Endodermal cell (in vitro differentiated cells): ENCODE results near the gene MGLL. TPM values are rescaled to one million over a fixed set of nuclear protein-coding genes. Genes with fewer than 3 reads are reported as not detected.

Experiments
- DNase-seq: peaks from one replicate; pipeline ENCODE4 v3.0.0-alpha.2; 2017
- H3K27ac ChIP-seq: 2 replicates; pipeline ENCODE4 v1.5.1; 2013; ENCODE audit warnings: mild to moderate bottlenecking, low read depth, low read length, moderate library complexity
- H3K27me3 ChIP-seq: 2 replicates; pipeline ENCODE4 v1.6.1; 2013; ENCODE audit warnings: mild to moderate bottlenecking, low read length, moderate library complexity; ENCODE audit not compliant: insufficient read depth, control insufficient read depth, poor library complexity, severe bottlenecking
- H3K36me3 ChIP-seq: 2 replicates; pipeline ENCODE4 v1.7.0; 2013; ENCODE audit warnings: mild to moderate bottlenecking, low read length, moderate library complexity; ENCODE audit not compliant: control insufficient read depth, insufficient read depth
- H3K4me1 ChIP-seq: one replicate; pipeline ENCODE4 v1.7.0; 2013; ENCODE audit warnings: low read length; ENCODE audit not compliant: control insufficient read depth, insufficient read depth
- H3K4me3 ChIP-seq: 2 replicates; pipeline ENCODE4 v1.5.1; 2013; ENCODE audit warnings: mild to moderate bottlenecking, low read length, moderate library complexity
- H3K9ac ChIP-seq: 2 replicates; pipeline ENCODE4 v1.6.1; 2013; ENCODE audit warnings: mild to moderate bottlenecking, low read length, moderate library complexity; ENCODE audit not compliant: poor library complexity, severe bottlenecking; ENCODE audit errors: extremely low read depth
- H3K9me3 ChIP-seq: 2 replicates; pipeline ENCODE4 v1.6.1; 2013; ENCODE audit warnings: mild to moderate bottlenecking, low read length, moderate library complexity; ENCODE audit not compliant: control insufficient read depth
- H3K27ac Mint-ChIP-seq: 2 replicates; pipeline ENCODE4 v1.8.0; 2020; ENCODE audit warnings: mixed read lengths
- H3K27me3 Mint-ChIP-seq: 2 replicates; pipeline ENCODE4 v1.8.0; 2021; ENCODE audit warnings: mild to moderate bottlenecking, mixed read lengths; ENCODE audit not compliant: insufficient read depth
- H3K36me3 Mint-ChIP-seq: 2 replicates; pipeline ENCODE4 v1.8.0; 2020; ENCODE audit warnings: low read depth, mixed read lengths
- H3K4me1 Mint-ChIP-seq: 2 replicates; pipeline ENCODE4 v1.8.0; 2020; ENCODE audit warnings: mixed read lengths
- H3K4me3 Mint-ChIP-seq: 2 replicates; pipeline ENCODE4 v1.8.0; 2020; ENCODE audit warnings: mild to moderate bottlenecking, moderate library complexity, mixed read lengths
- H3K9me3 Mint-ChIP-seq: 2 replicates; pipeline ENCODE4 v1.8.0; 2020; ENCODE audit warnings: mild to moderate bottlenecking, mixed read lengths
- CTCF ChIP-seq: fragments of 200-600 bp; sonication (generic); conservative IDR thresholded peaks from 2 replicates; pipeline ENCODE4 v1.5.0; 2021; ENCODE audit warnings: antibody characterized with exemption, mild to moderate bottlenecking
- WGBS, 2 experiments: methylation state at CpG; one replicate each; pipeline versions ENCODE4 v1.1.5 to v1.1.7; 2013; ENCODE audit warnings: missing lambda C conversion rate in 2 of 2, mixed read lengths in 1 of 2; ENCODE audit not compliant: insufficient coverage in 1 of 2, insufficient read length in 1 of 2; 5-methylcytosine and 5-hydroxymethylcytosine counted together
- total RNA-seq, 2 donors: library from RNA; stranded (reverse); fragmentation: NEBNext Ultra II Directional in 1 of 2; extraction: Animal tissue kit (Norgen Biotek cat#: 25700) in 1 of 2; gene quantifications; 2 replicates in 1 of 2; 3 replicates in 1 of 2; pipeline ENCODE4 v1.2.1, GENCODE V29; 2021

MGLL gene
- total RNA-seq, 2 donors from 2014 or later = 0.22 TPM; not detected in 1

- Mint-ChIP-seq H3K27ac (no peak overlapping the region), H3K36me3 (no peaks in the 10 kb centered on the region), H3K9me3 (peaks cover 17% of the 10 kb centered on the region), H3K27me3 (peaks cover 4% of the 10 kb centered on the region), H3K4me1 (no peaks in the 10 kb centered on the region), H3K4me3 (no peak overlapping the region)
- 90% methylated on average over 1 of the region's 1 CpG; no CpG with 5 or more reads in 1 of the 2 experiments for WGBS, 2 experiments
- DNase-seq = no peak
- H3K27ac ChIP-seq = no peak overlapping the region
- no peak for TF ChIP-seq CTCF
- H3K4me1 ChIP-seq = no peaks in the 10 kb centered on the region
- H3K27me3 ChIP-seq = no peaks in the 10 kb centered on the region
- no peak overlapping the region for H3K9ac ChIP-seq
- peaks cover 12% of the 10 kb centered on the region for H3K9me3 ChIP-seq
- H3K36me3 ChIP-seq = no peaks in the 10 kb centered on the region
- H3K4me3 ChIP-seq = no peak overlapping the region
Measured at GRCh38 chr3:127767126-127767525, 55.2 kb downstream of the MGLL start.

- Histone ChIP-seq H3K27me3 (no peaks in the 10 kb centered on the region), H3K4me1 (no peaks in the 10 kb centered on the region), H3K9me3 (peaks cover 12% of the 10 kb centered on the region), H3K36me3 (no peaks in the 10 kb centered on the region), H3K27ac (no peak overlapping the region), H3K4me3 (no peak overlapping the region), H3K9ac (no peak overlapping the region)
- no peaks in the 10 kb centered on the region for H3K36me3 Mint-ChIP-seq
- 90 to 93% methylated on average over 6 to 7 of the region's 7 CpGs for WGBS, 2 experiments
- no peaks in the 10 kb centered on the region for H3K4me1 Mint-ChIP-seq
- no peak for DNase-seq
- H3K27ac Mint-ChIP-seq = no peak overlapping the region
- peaks cover 4% of the 10 kb centered on the region for H3K27me3 Mint-ChIP-seq
- TF ChIP-seq CTCF = no peak
- H3K4me3 Mint-ChIP-seq = no peak overlapping the region
- H3K9me3 Mint-ChIP-seq = peaks cover 17% of the 10 kb centered on the region
Measured at GRCh38 chr3:127765735-127766134, 56.6 kb downstream of the MGLL start.

- Mint-ChIP-seq H3K27me3 (peaks cover 3% of the 10 kb centered on the region), H3K4me3 (no peak overlapping the region), H3K36me3 (no peaks in the 10 kb centered on the region), H3K27ac (no peak overlapping the region), H3K4me1 (no peaks in the 10 kb centered on the region), H3K9me3 (peaks cover 17% of the 10 kb centered on the region)
- DNase-seq = no peak
- H3K4me1 ChIP-seq = no peaks in the 10 kb centered on the region
- H3K4me3 ChIP-seq = no peak overlapping the region
- no peak overlapping the region for H3K9ac ChIP-seq
- no peak for TF ChIP-seq CTCF
- 88 to 89% methylated on average over 5 of the region's 5 CpGs for WGBS, 2 experiments
- no peaks in the 10 kb centered on the region for H3K36me3 ChIP-seq
- no peak overlapping the region for H3K27ac ChIP-seq
- peaks cover 12% of the 10 kb centered on the region for H3K9me3 ChIP-seq
- no peaks in the 10 kb centered on the region for H3K27me3 ChIP-seq
Measured at GRCh38 chr3:127764841-127765362, 57.4 kb downstream of the MGLL start.
